Transverse colon (tissue), 3 donors: ENCODE measurements around the gene HIVEP3.

ENCODE experiments used
- POLR2A ChIP-seq: fragments of 450-650 bp; IDR thresholded peaks from one replicate; pipeline ENCODE4 v1.6.1; 2016; ENCODE audit warnings: antibody characterized with exemption, mild to moderate bottlenecking, moderate library complexity
- TF ChIP-seq, protein P1 (sequence below), 5 experiments: fragments of 200-600 bp in 3 of 5; fragments of 450-650 bp in 2 of 5; sonication (generic) in 3 of 5; IDR thresholded peaks; 1 replicate in 2 of 5; 2 replicates in 3 of 5; pipeline ENCODE4 v1.5.1; 2016 to 2017; ENCODE audit warnings: antibody characterized with exemption in 5 of 5, inconsistent platforms in 3 of 5, mild to moderate bottlenecking in 2 of 5, moderate library complexity in 1 of 5

DNA sequence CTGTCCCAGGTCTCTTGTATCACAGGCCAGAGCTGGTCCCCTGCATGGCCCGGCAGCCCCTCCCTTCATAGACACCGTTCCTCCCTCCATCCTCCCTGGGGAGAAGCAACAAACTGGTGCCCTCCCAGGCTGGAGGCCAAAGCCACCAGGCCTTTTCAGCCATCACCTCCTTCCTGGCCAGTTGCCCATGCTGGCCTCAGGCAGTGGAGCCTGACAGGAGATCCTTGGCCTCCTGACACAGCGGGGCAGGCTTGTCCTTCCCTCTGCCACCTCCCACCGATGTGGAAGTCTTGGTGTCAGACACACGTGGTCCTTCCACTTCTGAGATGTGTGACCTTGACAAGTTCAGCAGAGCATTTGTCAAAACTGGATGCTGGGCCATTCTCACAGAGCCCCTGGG lies 206.0 kb downstream of the HIVEP3 start:
- TF ChIP-seq POLR2A: no peak
- TF ChIP-seq, protein P1, sequence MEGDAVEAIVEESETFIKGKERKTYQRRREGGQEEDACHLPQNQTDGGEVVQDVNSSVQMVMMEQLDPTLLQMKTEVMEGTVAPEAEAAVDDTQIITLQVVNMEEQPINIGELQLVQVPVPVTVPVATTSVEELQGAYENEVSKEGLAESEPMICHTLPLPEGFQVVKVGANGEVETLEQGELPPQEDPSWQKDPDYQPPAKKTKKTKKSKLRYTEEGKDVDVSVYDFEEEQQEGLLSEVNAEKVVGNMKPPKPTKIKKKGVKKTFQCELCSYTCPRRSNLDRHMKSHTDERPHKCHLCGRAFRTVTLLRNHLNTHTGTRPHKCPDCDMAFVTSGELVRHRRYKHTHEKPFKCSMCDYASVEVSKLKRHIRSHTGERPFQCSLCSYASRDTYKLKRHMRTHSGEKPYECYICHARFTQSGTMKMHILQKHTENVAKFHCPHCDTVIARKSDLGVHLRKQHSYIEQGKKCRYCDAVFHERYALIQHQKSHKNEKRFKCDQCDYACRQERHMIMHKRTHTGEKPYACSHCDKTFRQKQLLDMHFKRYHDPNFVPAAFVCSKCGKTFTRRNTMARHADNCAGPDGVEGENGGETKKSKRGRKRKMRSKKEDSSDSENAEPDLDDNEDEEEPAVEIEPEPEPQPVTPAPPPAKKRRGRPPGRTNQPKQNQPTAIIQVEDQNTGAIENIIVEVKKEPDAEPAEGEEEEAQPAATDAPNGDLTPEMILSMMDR (IDR thresholded peaks at IDR 0.05): no peak
